ENCODE results near the gene POLR2J. TPM values are rescaled to one million over a fixed set of nuclear protein-coding genes. Genes with fewer than 3 reads are reported as not detected.

Gene POLR2J
- total RNA-seq, 1 donor from 2014 or later, result 28.4 TPM

- peaks cover 3% of the 10 kb centered on the region for H3K4me1 Mint-ChIP-seq (ENCODE audit: low read depth, unreplicated experiment)
- no peak for TF ChIP-seq CTCF (IDR thresholded peaks at IDR 0.05; ENCODE audit: partially characterized antibody, unreplicated experiment)
- peaks cover 2% of the 10 kb centered on the region for H3K9me3 Mint-ChIP-seq (ENCODE audit: unreplicated experiment)
- no peaks in the 10 kb centered on the region for H3K36me3 Mint-ChIP-seq (ENCODE audit: unreplicated experiment)
- H3K4me3 Mint-ChIP-seq (ENCODE audit: unreplicated experiment), result no peak overlapping the region
- peak; percentile 11 for DNase-seq
- peaks cover 9% of the 10 kb centered on the region for H3K27me3 Mint-ChIP-seq (ENCODE audit: unreplicated experiment)
- no peak overlapping the region for H3K27ac Mint-ChIP-seq (ENCODE audit: unreplicated experiment)
Observed at GRCh38 chr7:102469351-102469971, 9.3 kb downstream of the POLR2J start.

DNA sequence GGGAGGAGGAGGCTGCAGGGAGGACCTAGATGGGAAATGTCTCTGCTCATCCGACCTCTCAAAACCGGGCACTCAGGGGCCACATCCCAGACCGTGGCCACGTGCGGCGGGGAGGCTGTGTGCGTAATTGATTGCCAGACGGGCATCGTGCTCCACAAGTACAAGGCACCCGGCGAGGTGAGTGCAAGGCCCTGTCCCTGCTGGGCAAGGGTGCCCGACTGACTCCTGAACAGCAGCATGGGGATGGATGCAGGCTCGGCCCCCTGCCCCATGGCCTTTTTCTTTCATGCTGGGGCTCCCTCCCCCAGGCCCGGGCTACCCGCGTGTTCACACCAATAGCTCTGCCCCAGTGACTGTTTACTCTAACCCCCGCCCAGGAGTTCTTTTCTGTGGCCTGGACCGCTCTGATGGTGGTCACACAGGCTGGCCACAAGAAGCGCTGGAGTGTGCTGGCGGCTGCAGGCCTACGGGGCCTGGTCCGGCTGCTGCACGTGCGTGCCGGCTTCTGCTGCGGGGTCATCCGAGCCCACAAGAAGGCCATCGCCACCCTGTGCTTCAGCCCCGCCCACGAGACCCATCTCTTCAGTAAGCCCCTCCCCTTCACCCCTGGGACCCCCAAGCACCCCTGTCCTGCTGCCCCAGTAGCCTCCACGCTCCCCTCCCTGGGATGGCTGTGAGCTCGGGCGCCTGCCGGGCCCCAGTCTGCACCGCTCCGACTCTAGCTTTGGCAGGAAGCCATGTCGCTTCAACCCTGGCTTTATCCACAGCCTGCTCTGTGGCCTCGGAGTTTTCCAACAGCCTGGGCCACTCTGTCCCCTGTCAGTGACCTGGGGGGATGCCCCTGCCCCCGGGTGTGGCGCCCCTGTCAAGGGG is 10.0 kb downstream of the POLR2J start:
- H3K9me3 Mint-ChIP-seq (ENCODE audit: unreplicated experiment), result peaks cover 7% of the 10 kb centered on the region
- no peaks in the 10 kb centered on the region for H3K36me3 Mint-ChIP-seq (ENCODE audit: unreplicated experiment)
- no peak for TF ChIP-seq CTCF (IDR thresholded peaks at IDR 0.05; ENCODE audit: partially characterized antibody, unreplicated experiment)
- peaks cover 6% of the 10 kb centered on the region for H3K4me1 Mint-ChIP-seq (ENCODE audit: low read depth, unreplicated experiment)
- peaks cover 15% of the 10 kb centered on the region for H3K27me3 Mint-ChIP-seq (ENCODE audit: unreplicated experiment)
- no peak overlapping the region for H3K27ac Mint-ChIP-seq (ENCODE audit: unreplicated experiment)
- no peak overlapping the region for H3K4me3 Mint-ChIP-seq (ENCODE audit: unreplicated experiment)
- DNase-seq, result peak; percentile 10

DNA sequence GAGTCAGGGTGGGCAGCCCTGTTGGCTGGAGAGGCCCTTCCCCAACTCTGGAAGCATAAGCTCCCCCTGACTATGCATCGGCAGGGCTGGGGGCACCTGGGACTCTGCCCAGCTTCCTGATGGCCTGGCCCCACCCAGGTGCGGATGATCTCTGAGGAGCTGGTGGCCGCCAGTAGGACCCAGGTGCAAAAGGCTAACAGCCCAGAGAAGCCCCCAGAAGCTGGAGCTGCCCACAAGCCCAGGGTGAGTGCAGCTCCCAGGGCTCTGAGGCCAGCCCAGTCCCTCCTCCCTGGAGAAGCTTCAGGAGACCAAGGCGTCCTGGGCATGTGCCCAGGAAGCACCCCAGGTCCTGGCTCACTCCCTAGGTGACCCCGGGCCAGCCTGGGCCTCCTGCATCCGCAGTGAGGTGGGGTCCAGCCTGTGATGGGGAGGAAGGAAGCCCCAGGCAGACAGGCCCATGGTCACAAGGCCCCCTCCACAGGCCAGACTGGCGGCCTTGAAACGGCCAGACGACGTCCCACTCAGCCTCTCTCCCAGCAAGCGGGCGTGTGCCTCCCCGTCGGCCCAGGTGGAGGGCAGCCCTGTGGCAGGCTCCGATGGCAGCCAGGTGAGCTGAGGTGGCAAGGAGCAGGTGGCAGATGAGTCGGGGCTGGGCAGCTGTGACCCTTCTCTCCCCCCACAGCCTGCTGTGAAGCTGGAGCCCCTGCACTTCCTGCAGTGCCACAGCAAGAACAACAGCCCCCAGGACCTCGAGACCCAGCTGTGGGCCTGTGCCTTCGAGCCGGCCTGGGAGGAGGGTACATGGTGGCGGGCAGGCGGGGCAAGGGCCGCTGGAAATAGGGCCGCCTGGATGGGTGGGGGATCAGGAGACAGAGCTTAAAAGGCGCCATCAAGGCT is 10.9 kb downstream of the POLR2J start:
- H3K4me3 Mint-ChIP-seq (ENCODE audit: unreplicated experiment), result no peak overlapping the region
- peak; percentile 11 for DNase-seq
- no peaks in the 10 kb centered on the region for H3K36me3 Mint-ChIP-seq (ENCODE audit: unreplicated experiment)
- peaks cover 9% of the 10 kb centered on the region for H3K4me1 Mint-ChIP-seq (ENCODE audit: low read depth, unreplicated experiment)
- peaks cover 7% of the 10 kb centered on the region for H3K9me3 Mint-ChIP-seq (ENCODE audit: unreplicated experiment)
- no peak for TF ChIP-seq CTCF (IDR thresholded peaks at IDR 0.05; ENCODE audit: partially characterized antibody, unreplicated experiment)
- no peak overlapping the region for H3K27ac Mint-ChIP-seq (ENCODE audit: unreplicated experiment)
- peaks cover 14% of the 10 kb centered on the region for H3K27me3 Mint-ChIP-seq (ENCODE audit: unreplicated experiment)

DNA sequence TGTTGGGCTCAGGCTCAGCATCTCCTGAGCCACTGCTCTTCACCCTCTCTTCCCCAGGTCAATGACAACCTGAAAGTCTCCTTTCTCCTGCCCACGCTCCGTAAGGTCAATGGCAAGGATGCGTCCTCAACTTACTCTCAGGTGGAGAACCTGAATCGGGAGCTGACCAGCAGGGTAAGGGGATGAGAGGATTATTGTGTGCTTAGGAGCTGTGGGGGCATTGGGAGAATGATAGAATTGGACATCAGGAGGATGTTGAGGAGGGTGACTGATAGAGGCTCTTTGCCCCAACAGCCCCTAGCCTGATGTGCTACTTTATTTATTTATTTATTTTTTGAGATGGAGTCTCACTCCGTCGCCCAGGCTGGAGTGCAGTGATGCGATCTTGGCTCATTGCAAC is 12.6 kb downstream of the POLR2J start:
- DNase-seq, result no peak
- Mint-ChIP-seq H3K4me3 (ENCODE audit: unreplicated experiment) (peak overlapping the region; percentile 79), H3K27me3 (ENCODE audit: unreplicated experiment) (peaks cover 9% of the 10 kb centered on the region), H3K27ac (ENCODE audit: unreplicated experiment) (no peak overlapping the region), H3K9me3 (ENCODE audit: unreplicated experiment) (peaks cover 7% of the 10 kb centered on the region), H3K4me1 (ENCODE audit: low read depth, unreplicated experiment) (peaks cover 11% of the 10 kb centered on the region), H3K36me3 (ENCODE audit: unreplicated experiment) (no peaks in the 10 kb centered on the region)
- TF ChIP-seq CTCF (IDR thresholded peaks at IDR 0.05; ENCODE audit: partially characterized antibody, unreplicated experiment), result no peak
